Right lung (tissue), 10 donors: Measurements from ENCODE around the gene HS6ST3. TPM values are rescaled to one million over a fixed set of nuclear protein-coding genes. Genes with fewer than 3 reads are reported as not detected.
"Not testable (repeated sequence)": the region's sequence is repeated elsewhere in the genome, so short reads cannot be mapped to it uniquely, and the experiment has no call there.

Source experiments
- DNase-seq, 2 donors: peaks; one replicate each; pipeline ENCODE4 v3.0.0-alpha.2; 2013
- long read RNA-seq, 8 donors: transcript quantifications; one replicate each; lab custom pipeline, GENCODE V29; 2026
- polyA plus RNA-seq, 5 donors: library from polyadenylated mRNA; unstranded; fragments of 120-200 nt; gene quantifications; one replicate each; pipeline versions ENCODE4 v1.2.1 to v1.2.3, GENCODE V29; 2013; ENCODE audit warnings: inconsistent platforms in 1 of 5, low replicate concordance in 1 of 5; ENCODE audit not compliant: insufficient read length in 5 of 5, insufficient read depth in 1 of 5

The HS6ST3 gene
- under 1 TPM; 0.05 to 0.10 (median 0.07) TPM for polyA plus RNA-seq
- long read RNA-seq, donor 1 = 0 reads
- long read RNA-seq, donor 2 = 0 reads
- long read RNA-seq, donor 3 = 0 reads
- long read RNA-seq, donor 4 = 0 reads
- long read RNA-seq, donor 5 = 0 reads
- long read RNA-seq, donor 6 = 0 reads
- long read RNA-seq, donor 7 = 0 reads
- long read RNA-seq, donor 8 = 0 reads

- no peak for DNase-seq
Measured at GRCh38 chr13:96089749-96090239, at the start of gene HS6ST3. HS6ST3 (plus strand) TSS chr13:96090107.

- no peak for DNase-seq
Measured at GRCh38 chr13:96041326-96042110, 48.4 kb upstream of the HS6ST3 start.

GRCh38 chr13:96044238-96044637 lies 45.7 kb upstream of the HS6ST3 start:
- DNase-seq = no peak

GRCh38 chr13:96046449-96047126 lies 43.3 kb upstream of the HS6ST3 start:
- not testable (repeated sequence) for DNase-seq

- not testable (repeated sequence) for DNase-seq
Measured at GRCh38 chr13:96050955-96051354, 39.0 kb upstream of the HS6ST3 start.

GRCh38 chr13:96051491-96051890 lies 38.4 kb upstream of the HS6ST3 start:
- not testable (repeated sequence) for DNase-seq

GRCh38 chr13:96051946-96052345 lies 38.0 kb upstream of the HS6ST3 start:
- DNase-seq = not testable (repeated sequence)

- peak in 1 of 2 donors; percentile 24 for DNase-seq
Measured at GRCh38 chr13:96052656-96053002, 37.3 kb upstream of the HS6ST3 start.

- peak; percentile 93 to 94 for DNase-seq
Measured at GRCh38 chr13:96053003-96053703, 36.8 kb upstream of the HS6ST3 start, which contains the start of gene UGGT2. UGGT2 (minus strand) TSS chr13:96053401; CDS start chr13:96053312, 89 bp downstream.

- no peak for DNase-seq
Measured at GRCh38 chr13:96065849-96066248, 24.1 kb upstream of the HS6ST3 start.

- DNase-seq = no peak
Measured at GRCh38 chr13:96068729-96069128, 21.2 kb upstream of the HS6ST3 start.

GRCh38 chr13:96071504-96071903 lies 18.4 kb upstream of the HS6ST3 start:
- DNase-seq = no peak

GRCh38 chr13:96072392-96072791 lies 17.5 kb upstream of the HS6ST3 start:
- DNase-seq = no peak

- no peak for DNase-seq
Measured at GRCh38 chr13:96075953-96076543, 13.9 kb upstream of the HS6ST3 start.

- no peak for DNase-seq
Measured at GRCh38 chr13:96080676-96081075, 9.2 kb upstream of the HS6ST3 start.

- no peak for DNase-seq
Measured at GRCh38 chr13:96081888-96082287, 8.0 kb upstream of the HS6ST3 start.

GRCh38 chr13:96082640-96083039 lies 7.3 kb upstream of the HS6ST3 start:
- no peak for DNase-seq

- DNase-seq = no peak
Measured at GRCh38 chr13:96086736-96087135, 3.2 kb upstream of the HS6ST3 start.

GRCh38 chr13:96089139-96089538 lies 768 bp upstream of the HS6ST3 start:
- no peak for DNase-seq

- no peak for DNase-seq
Measured at GRCh38 chr13:96090240-96091101, 564 bp downstream of the HS6ST3 start.
